Aorta (tissue), 5 donors: ENCODE results near the gene IL27RA. TPM values are rescaled to one million over a fixed set of nuclear protein-coding genes. Genes with fewer than 3 reads are reported as not detected.

Experiments
- ATAC-seq: fragments of 200-7000 bp; cut with Tn5 transposase; one replicate; pipeline ENCODE4 v1.9.1; 2022; ENCODE audit warnings: moderate library complexity; ENCODE audit not compliant: low FRiP score
- DNase-seq, 2 donors: peaks; one replicate each; pipeline ENCODE4 v3.0.0-alpha.2; 2020
- H3K27ac ChIP-seq, 2 donors: one replicate each; pipeline ENCODE4 v1.5.1; 2013; ENCODE audit warnings: low read length in 2 of 2, mild to moderate bottlenecking in 2 of 2, moderate library complexity in 2 of 2, control low read depth in 1 of 2, inconsistent platforms in 1 of 2, low read depth in 1 of 2
- H3K27me3 ChIP-seq, 2 donors: one replicate each; pipeline ENCODE4 v1.6.1; 2013; ENCODE audit warnings: control low read depth in 1 of 2, low read length in 1 of 2, mild to moderate bottlenecking in 1 of 2, moderate library complexity in 1 of 2; ENCODE audit not compliant: insufficient read depth in 2 of 2, control insufficient read depth in 1 of 2
- H3K36me3 ChIP-seq, 2 donors: one replicate each; pipeline ENCODE4 v1.6.1; 2013; ENCODE audit warnings: control low read depth in 1 of 2, low read length in 1 of 2, mild to moderate bottlenecking in 1 of 2; ENCODE audit not compliant: insufficient read depth in 2 of 2, control insufficient read depth in 1 of 2
- H3K4me1 ChIP-seq, 2 donors: one replicate each; pipeline ENCODE4 v1.6.1; 2013; ENCODE audit warnings: low read length in 2 of 2, control low read depth in 1 of 2, mild to moderate bottlenecking in 1 of 2, moderate library complexity in 1 of 2; ENCODE audit not compliant: insufficient read depth in 2 of 2, control insufficient read depth in 1 of 2
- H3K4me3 ChIP-seq, 2 donors: one replicate each; pipeline ENCODE4 v1.5.1; 2013; ENCODE audit warnings: low read length in 2 of 2, control low read depth in 1 of 2, mild to moderate bottlenecking in 1 of 2
- H3K9me3 ChIP-seq: one replicate; pipeline ENCODE4 v1.6.1; 2013; ENCODE audit warnings: mild to moderate bottlenecking, low read length; ENCODE audit not compliant: control insufficient read depth
- WGBS, 2 donors: extraction: QIAGEN DNeasy Blood & Tissue Kit; methylation state at CpG; one replicate each; pipeline ENCODE4 v1.1.7; 2013; 5-methylcytosine and 5-hydroxymethylcytosine counted together
- intact Hi-C, 2 donors: fragments of 100-400 bp; cut with DNase I; formaldehyde crosslinking; loops; one replicate each; pipeline versions ENCODE4 v1.14.2 to v1.15.0; 2022
- polyA plus RNA-seq, 2 donors: library from polyadenylated mRNA; stranded (reverse); fragments of 200-250 nt; gene quantifications; one replicate each; pipeline ENCODE4 v1.2.3, GENCODE V29; 2013
- total RNA-seq, 2 donors: library from RNA; stranded (reverse); fragmentation: NEBNext Ultra II Directional; extraction: Animal tissue kit (Norgen Biotek cat#: 25700); gene quantifications; one replicate each; pipeline ENCODE4 v1.2.1, GENCODE V29; 2021
- donor health status: healthy with polysubstance abuse.
- donor health status: Bipolar disorder and iron deficiency.
- donor health status: DM: no; HTN: no; CAD: no.
- donor health status: DM: no; HTN: no; CAD: no.
- donor health status: DM: yes; HTN: yes; CAD: no.

IL27RA gene
- total and polyA plus RNA-seq, 4 donors = 0.36 to 5.5 (median 2.0) TPM

- H3K9me3 ChIP-seq = no peaks in the 10 kb centered on the region
- DNase-seq (no peak), ATAC-seq (no peak)
- intact Hi-C loops = no loop called here
- WGBS, 2 donors = 94% methylated on average over 6 of the region's 6 CpGs
- H3K4me3 ChIP-seq = no peak overlapping the region
- no peaks in the 10 kb centered on the region for H3K27me3 ChIP-seq
- no peak overlapping the region for H3K27ac ChIP-seq
- H3K4me1 ChIP-seq = no peaks in the 10 kb centered on the region
- peaks cover 0 to 5% of the 10 kb centered on the region in 2 donors for H3K36me3 ChIP-seq
Measured at GRCh38 chr19:14101003-14101545, 69.5 kb downstream of the IL27RA start.

- WGBS, 2 donors = 64 to 67% methylated on average over 11 of the region's 11 CpGs
- H3K4me1 ChIP-seq = no peaks in the 10 kb centered on the region
- no peak overlapping the region for H3K27ac ChIP-seq
- no peak overlapping the region for H3K4me3 ChIP-seq
- DNase-seq (no peak), ATAC-seq (no peak)
- H3K36me3 ChIP-seq = peaks cover 0 to 5% of the 10 kb centered on the region in 2 donors
- no peaks in the 10 kb centered on the region for H3K9me3 ChIP-seq
- H3K27me3 ChIP-seq = no peaks in the 10 kb centered on the region
- intact Hi-C loops = no loop called here
Measured at GRCh38 chr19:14102102-14102696, 70.6 kb downstream of the IL27RA start.

GRCh38 chr19:14102756-14103155 lies 71.2 kb downstream of the IL27RA start:
- H3K9me3 ChIP-seq = no peaks in the 10 kb centered on the region
- ATAC-seq = no peak
- H3K36me3 ChIP-seq = peaks cover 0 to 5% of the 10 kb centered on the region in 2 donors
- no peaks in the 10 kb centered on the region for H3K27me3 ChIP-seq
- H3K4me3 ChIP-seq = no peak overlapping the region
- H3K27ac ChIP-seq = no peak overlapping the region
- no peak for DNase-seq
- WGBS, 2 donors = 88 to 89% methylated on average over 10 of the region's 10 CpGs
- intact Hi-C loops = no loop called here
- H3K4me1 ChIP-seq = no peaks in the 10 kb centered on the region

Other genes with a start within 250 kb of the IL27RA start
- 10 to 100 TPM; 11.2 to 12.1 TPM for gene ZSWIM4, start 236.3 kb upstream of the IL27RA start, total RNA-seq
- gene ZSWIM4, start 236.3 kb upstream of the IL27RA start, polyA plus RNA-seq = 1 to 10 TPM; 2.5 to 3.1 TPM
- 1 to 10 TPM in 1 of 2 donors, not detected in 1; 1.0 TPM for gene NANOS3, start 154.6 kb upstream of the IL27RA start, total RNA-seq
- 1 to 10 TPM in 1 of 2 donors, not detected in 1; 2.5 TPM for gene NANOS3, start 154.6 kb upstream of the IL27RA start, polyA plus RNA-seq
- 1 to 10 TPM; 2.0 to 2.3 TPM for gene BRME1, start 125.6 kb upstream of the IL27RA start, total RNA-seq
- gene BRME1, start 125.6 kb upstream of the IL27RA start, polyA plus RNA-seq = 1 to 10 TPM; 1.8 to 3.1 TPM
- gene CC2D1A, start 125.6 kb upstream of the IL27RA start, total RNA-seq = 10 to 100 TPM; 26.9 to 37.2 TPM
- gene CC2D1A, start 125.6 kb upstream of the IL27RA start, polyA plus RNA-seq = 10 to 100 TPM; 22.3 to 67.6 TPM
- 1 to 10 TPM; 4.3 to 9.8 TPM for gene PODNL1, start 93.3 kb upstream of the IL27RA start, total RNA-seq
- 10 to 100 TPM in 1 of 2 donors, 1 to 10 TPM in 1; 2.5 to 18.9 TPM for gene PODNL1, start 93.3 kb upstream of the IL27RA start, polyA plus RNA-seq
- 10 to 100 TPM; 21.8 to 25.3 TPM for gene DCAF15, start 79.3 kb upstream of the IL27RA start, total RNA-seq
- gene DCAF15, start 79.3 kb upstream of the IL27RA start, polyA plus RNA-seq = 10 to 100 TPM in 1 of 2 donors, 1 to 10 TPM in 1; 8.8 to 41.4 TPM
- 10 to 100 TPM; 11.6 to 17.7 TPM for gene RFX1, start 25.4 kb upstream of the IL27RA start, total RNA-seq
- 1 to 10 TPM; 1.9 to 4.6 TPM for gene RFX1, start 25.4 kb upstream of the IL27RA start, polyA plus RNA-seq
- gene RLN3, start 3.6 kb upstream of the IL27RA start, total RNA-seq = not detected
- gene RLN3, start 3.6 kb upstream of the IL27RA start, polyA plus RNA-seq = not detected
- under 1 TPM in 1 of 2 donors, not detected in 1; 0.63 TPM for gene PALM3, start 30.3 kb downstream of the IL27RA start, total RNA-seq
- gene PALM3, start 30.3 kb downstream of the IL27RA start, polyA plus RNA-seq = 1 to 10 TPM in 1 of 2 donors, under 1 TPM in 1; 0.18 to 3.5 TPM
- 1 to 10 TPM; 1.2 to 2.2 TPM for gene MISP3, start 41.0 kb downstream of the IL27RA start, total RNA-seq
- 1 to 10 TPM; 4.7 to 6.6 TPM for gene MISP3, start 41.0 kb downstream of the IL27RA start, polyA plus RNA-seq
- gene C19orf67, start 54.0 kb downstream of the IL27RA start, total RNA-seq = not detected
- gene C19orf67, start 54.0 kb downstream of the IL27RA start, polyA plus RNA-seq = not detected
- gene SAMD1, start 59.0 kb downstream of the IL27RA start, total RNA-seq = 10 to 100 TPM; 28.1 to 32.9 TPM
- gene SAMD1, start 59.0 kb downstream of the IL27RA start, polyA plus RNA-seq = 10 to 100 TPM; 27.4 to 28.4 TPM
- 100 to 1,000 TPM; 123 to 125 TPM for gene PRKACA, start 86.0 kb downstream of the IL27RA start, total RNA-seq
- gene PRKACA, start 86.0 kb downstream of the IL27RA start, polyA plus RNA-seq = 10 to 100 TPM; 53.7 to 56.3 TPM
- 1 to 10 TPM; 1.4 to 2.0 TPM for gene ASF1B, start 104.8 kb downstream of the IL27RA start, total RNA-seq
- gene ASF1B, start 104.8 kb downstream of the IL27RA start, polyA plus RNA-seq = 1 to 10 TPM in 1 of 2 donors, under 1 TPM in 1; 0.49 to 1.3 TPM
- 10 to 100 TPM; 11.0 to 26.3 TPM for gene ADGRL1, start 174.4 kb downstream of the IL27RA start, total RNA-seq
- 1 to 10 TPM; 5.3 to 6.3 TPM for gene ADGRL1, start 174.4 kb downstream of the IL27RA start, polyA plus RNA-seq